Measurements from ENCODE around the gene F2RL3. TPM values are rescaled to one million over a fixed set of nuclear protein-coding genes. Genes with fewer than 3 reads are reported as not detected.

F2RL3 gene
- not detected in 2 replicates for total RNA-seq (2014; rRNA removed; shearing (Covaris generic))

- peak; percentile 44 for DNase-seq (ENCODE audit: low spot score)
Measured at GRCh38 chr19:16888629-16889365, at the start of gene F2RL3. F2RL3 (plus strand) TSS chr19:16888999; CDS start chr19:16889190, 191 bp downstream.

- no peak for DNase-seq (ENCODE audit: low spot score)
Measured at GRCh38 chr19:16841391-16841926, 47.3 kb upstream of the F2RL3 start.

DNA sequence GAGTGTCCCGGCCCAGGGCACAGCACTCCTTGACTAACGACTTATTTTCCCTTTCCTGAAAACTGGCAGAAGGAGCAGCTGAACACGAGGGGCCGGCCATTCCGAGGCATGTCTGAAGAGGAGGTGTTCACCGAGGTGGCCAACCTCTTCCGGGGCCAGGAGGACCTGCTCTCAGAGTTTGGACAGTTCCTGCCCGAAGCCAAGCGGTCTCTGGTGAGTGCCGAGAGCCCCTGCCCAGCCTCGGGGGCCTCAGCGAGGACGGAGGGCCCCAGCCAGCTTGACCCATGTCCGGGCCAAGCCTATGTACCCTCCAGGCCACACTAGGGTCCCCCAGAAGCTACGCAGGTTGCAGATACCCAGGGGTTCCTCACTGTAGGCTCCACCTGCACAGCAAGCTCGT, 41.9 kb upstream of the F2RL3 start:
- no peak for DNase-seq (ENCODE audit: low spot score)

- DNase-seq (ENCODE audit: low spot score), result no peak
Measured at GRCh38 chr19:16847430-16847829, 41.4 kb upstream of the F2RL3 start.

DNA sequence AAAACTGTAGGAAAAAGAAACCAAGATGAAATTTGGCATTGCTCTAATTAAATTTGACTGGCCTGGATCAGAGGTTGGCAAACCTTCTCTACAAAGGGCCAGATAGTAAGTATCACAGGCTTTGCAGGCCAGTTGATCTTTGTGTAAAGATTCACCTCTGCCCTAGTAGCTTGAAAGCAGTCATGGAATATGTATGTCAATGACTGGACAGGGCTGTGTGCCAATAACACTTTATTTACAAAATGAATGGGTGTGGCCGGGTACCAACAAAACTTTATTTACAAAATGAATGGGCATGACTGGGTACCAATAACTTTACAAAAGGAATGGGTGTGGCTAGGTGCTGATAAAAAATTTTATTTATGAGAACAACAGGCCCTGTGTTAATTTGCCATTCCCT, 39.6 kb upstream of the F2RL3 start:
- peak; percentile 38 for DNase-seq (ENCODE audit: low spot score)

DNA sequence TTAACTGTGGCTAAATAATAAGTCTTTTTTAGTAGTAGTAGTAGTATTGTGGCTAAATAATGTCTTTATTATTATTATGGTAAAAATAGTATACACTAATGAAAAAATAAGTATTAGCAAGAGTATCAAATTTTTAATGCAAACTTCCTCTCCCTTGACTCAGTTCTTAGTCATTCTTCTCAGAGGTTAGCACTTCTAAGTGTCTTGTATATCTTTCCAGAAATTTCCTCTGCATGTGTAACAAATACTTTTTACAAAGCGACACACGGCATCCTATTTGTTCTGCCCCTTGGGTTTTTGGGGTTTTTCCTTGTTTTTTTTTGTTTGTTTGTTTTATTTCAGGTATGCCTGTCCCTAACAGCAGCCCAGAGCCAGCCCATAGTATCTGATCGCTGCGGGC, 38.7 kb upstream of the F2RL3 start:
- no peak for DNase-seq (ENCODE audit: low spot score)

DNA sequence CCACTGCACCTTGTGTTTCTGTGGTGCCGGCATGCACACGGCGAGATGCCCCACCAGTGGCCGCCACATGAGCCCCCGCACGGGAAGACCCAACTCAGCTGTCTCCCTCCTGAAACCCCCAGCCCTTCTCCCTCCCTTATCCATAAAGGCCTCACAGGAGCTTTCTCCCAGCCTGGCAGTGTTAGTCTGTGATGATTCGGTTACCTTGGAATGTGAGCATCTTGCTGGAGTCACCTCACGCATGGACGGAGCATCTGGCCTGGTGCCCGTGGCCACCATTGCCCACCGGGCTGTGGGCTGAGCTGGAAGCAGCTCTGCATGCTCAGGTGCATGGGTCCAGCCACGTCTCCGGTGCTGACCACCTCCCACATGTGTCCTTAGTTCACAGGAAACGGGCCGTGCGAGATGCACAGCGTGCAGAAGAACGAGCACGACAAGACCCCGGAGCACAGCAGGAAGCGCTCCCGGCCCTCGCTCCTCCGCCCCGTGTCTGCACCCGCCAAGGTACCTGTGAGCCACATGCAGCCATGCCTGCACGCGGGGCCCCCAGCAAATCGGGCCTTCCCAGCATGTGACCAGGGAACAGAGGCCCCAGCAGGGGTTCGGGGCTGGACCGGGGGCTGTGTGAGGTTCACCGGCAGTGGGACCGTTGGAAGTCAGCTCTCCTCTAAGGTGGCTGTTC, 37.6 kb upstream of the F2RL3 start:
- peak; percentile 46 for DNase-seq (ENCODE audit: low spot score)

- DNase-seq (ENCODE audit: low spot score), result no peak
Measured at GRCh38 chr19:16853066-16853465, 35.7 kb upstream of the F2RL3 start.

GRCh38 chr19:16856091-16856490, 32.7 kb upstream of the F2RL3 start:
- no peak for DNase-seq (ENCODE audit: low spot score)

DNA sequence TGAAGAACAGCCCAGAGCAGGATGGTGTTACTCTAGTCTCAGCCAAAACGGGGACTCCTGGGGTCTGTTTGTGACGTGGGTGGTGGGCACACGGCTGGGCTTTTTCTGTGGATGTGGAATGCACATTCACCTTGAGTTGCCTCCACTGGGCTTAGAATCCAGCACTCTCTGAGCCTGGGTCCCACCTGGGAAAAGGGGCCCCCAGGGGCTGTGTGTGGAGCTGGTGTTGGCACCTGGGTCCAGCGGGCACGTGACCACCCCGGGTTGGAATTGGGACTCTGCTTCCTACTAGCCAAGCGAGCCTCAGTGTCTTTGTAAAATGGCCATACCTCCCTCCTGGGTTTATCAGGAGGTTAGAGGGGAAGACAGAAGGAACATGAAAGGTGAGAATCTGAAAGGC, 29.2 kb upstream of the F2RL3 start:
- DNase-seq (ENCODE audit: low spot score), result no peak

- no peak for DNase-seq (ENCODE audit: low spot score)
Measured at GRCh38 chr19:16860118-16860517, 28.7 kb upstream of the F2RL3 start.

- no peak for DNase-seq (ENCODE audit: low spot score)
Measured at GRCh38 chr19:16861011-16861410, 27.8 kb upstream of the F2RL3 start.

GRCh38 chr19:16861834-16862233, 27.0 kb upstream of the F2RL3 start:
- DNase-seq (ENCODE audit: low spot score), result no peak

GRCh38 chr19:16862826-16863415, 25.9 kb upstream of the F2RL3 start:
- DNase-seq (ENCODE audit: low spot score), result no peak

DNA sequence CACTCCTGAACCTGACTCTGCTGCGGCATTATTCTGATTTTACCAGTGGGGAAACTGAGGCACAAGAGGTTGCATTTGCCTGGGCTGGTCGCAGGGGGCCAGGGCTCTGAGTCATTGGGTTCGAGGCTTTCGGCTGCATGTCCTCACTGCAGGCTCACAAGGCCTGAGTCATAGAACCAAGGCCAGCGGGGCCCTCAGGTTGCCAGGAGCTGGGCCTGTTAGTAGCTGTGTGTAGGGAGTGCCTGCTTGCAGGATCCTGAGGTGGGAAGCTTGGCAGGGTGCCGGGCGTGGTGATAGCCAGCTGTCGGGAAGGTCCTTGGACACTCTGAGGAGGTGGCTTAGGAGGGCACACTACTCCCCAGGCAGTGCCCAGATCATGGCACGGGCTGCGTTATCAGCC, 21.6 kb upstream of the F2RL3 start:
- no peak for DNase-seq (ENCODE audit: low spot score)

- DNase-seq (ENCODE audit: low spot score), result no peak
Measured at GRCh38 chr19:16868423-16869130, 20.2 kb upstream of the F2RL3 start.

DNA sequence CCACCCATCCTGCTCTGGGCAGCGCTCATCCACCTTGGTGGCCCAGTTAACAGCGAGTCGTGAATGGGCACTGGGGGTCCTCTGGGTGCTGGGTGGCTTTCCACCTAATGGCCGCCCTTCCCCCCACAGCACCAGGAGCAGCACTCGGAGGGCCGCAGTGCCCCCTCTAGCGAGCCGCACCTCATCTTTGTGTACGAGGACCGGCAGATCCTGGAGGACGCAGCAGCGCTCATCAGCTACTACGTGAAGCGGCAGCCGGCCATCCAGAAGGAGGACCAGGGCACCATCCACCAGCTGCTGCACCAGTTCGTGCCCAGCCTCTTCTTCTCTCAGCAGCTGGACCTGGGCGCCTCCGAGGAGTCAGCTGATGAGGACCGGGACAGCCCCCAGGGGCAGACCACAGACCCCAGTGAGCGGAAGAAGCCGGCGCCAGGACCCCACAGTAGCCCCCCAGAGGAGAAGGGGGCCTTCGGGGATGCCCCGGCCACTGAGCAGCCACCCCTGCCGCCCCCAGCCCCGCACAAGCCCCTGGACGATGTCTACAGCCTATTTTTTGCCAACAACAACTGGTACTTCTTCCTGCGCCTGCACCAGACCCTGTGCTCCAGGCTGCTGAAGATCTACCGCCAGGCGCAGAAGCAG, 19.3 kb upstream of the F2RL3 start:
- no peak for DNase-seq (ENCODE audit: low spot score)

GRCh38 chr19:16871871-16872270, 16.9 kb upstream of the F2RL3 start:
- no peak for DNase-seq (ENCODE audit: low spot score)

DNA sequence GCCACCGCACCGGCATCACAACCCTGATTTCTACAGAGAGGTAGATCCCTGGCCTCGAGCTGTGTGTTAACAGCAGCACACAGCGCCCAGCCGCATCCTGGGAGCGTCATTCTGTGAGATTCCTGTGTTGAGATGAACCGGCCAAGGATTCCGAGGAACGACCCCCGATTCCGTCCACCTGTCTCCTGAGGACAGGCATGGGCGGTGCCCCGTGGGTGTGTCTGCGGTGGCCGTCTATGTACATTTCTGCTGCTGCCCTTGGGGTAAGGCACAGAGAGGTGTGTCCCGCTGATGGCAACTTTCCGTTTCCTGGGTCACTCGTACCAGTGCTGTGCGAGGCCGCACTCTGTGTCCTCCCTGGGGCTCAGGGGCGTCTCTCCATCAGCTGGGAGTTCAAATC, 16.1 kb upstream of the F2RL3 start:
- DNase-seq (ENCODE audit: low spot score), result no peak

GRCh38 chr19:16873594-16873993, 15.2 kb upstream of the F2RL3 start:
- no peak for DNase-seq (ENCODE audit: low spot score)

- DNase-seq (ENCODE audit: low spot score), result no peak
Measured at GRCh38 chr19:16874250-16874977, 14.4 kb upstream of the F2RL3 start.

All from A172 (cell line).